Measurements from ENCODE around the gene FAM169A.

The FAM169A gene

DNA sequence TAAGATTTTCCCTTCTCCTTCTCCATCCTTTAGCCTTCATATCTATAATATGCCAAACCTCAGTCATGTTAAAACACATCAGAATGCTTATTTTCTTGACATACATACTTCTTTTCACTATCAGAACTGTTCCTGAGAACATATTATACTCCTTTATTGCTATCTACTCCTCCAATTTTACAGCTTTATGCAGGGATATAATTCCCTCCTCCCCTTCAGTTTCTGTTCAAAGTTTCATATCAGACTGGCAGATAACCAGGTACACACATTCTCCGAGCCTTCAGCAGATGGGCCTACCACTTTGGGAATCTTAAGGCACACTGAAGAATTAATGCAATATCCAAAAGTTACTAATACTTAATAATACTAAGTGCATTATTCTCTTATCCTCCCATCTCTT, 29.1 kb downstream of the FAM169A start:
- ATAC-seq, result no peak

DNA sequence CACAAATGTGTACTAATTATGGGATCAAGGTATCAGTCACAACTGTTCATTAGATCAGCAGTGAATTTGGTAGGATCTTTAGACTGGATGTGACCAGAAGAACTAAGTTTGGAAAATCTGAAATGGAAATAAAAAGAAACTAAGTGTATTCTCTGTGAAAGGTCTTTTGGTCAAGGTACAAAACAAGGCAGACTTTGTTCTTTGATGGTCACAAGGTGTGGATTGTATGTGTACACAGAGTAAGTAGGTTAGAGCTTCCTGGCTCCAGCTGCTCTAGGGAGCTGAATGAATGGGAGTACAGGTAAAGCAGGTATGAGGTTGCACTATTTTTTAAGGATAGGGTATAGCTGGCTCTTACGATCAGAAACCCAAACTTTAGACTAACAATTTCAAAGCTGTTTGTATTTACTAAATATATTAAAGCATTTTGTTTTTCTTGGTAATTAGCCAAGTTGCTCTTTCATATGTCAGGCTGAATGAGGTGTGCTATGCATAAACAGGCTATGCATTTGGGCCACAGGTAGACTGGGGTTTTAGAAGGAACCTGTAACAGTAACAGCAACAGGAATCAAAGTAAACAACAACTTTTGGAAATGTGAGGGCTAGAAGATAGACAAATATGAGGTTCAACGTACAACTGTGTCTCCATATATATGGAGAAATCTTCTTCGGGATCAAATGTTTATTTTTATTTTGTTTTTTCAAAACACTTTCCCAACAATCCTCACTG, 32.5 kb downstream of the FAM169A start:
- no peak for ATAC-seq
- no peak for TF ChIP-seq ZC3H10 (CRISPR knock-in tag; IDR thresholded peaks at IDR 0.05)

More for the DNA sequence above, 29.1 kb downstream of the FAM169A start:
- TF ChIP-seq TOX (CRISPR knock-in tag; IDR thresholded peaks at IDR 0.05; ENCODE audit: borderline replicate concordance), result no peak
- no peak for TF ChIP-seq ZNF70 (CRISPR knock-in tag; IDR thresholded peaks at IDR 0.05)
- no peak for TF ChIP-seq GLIS3 (CRISPR knock-in tag; IDR thresholded peaks at IDR 0.05)
- TF ChIP-seq, protein P1, sequence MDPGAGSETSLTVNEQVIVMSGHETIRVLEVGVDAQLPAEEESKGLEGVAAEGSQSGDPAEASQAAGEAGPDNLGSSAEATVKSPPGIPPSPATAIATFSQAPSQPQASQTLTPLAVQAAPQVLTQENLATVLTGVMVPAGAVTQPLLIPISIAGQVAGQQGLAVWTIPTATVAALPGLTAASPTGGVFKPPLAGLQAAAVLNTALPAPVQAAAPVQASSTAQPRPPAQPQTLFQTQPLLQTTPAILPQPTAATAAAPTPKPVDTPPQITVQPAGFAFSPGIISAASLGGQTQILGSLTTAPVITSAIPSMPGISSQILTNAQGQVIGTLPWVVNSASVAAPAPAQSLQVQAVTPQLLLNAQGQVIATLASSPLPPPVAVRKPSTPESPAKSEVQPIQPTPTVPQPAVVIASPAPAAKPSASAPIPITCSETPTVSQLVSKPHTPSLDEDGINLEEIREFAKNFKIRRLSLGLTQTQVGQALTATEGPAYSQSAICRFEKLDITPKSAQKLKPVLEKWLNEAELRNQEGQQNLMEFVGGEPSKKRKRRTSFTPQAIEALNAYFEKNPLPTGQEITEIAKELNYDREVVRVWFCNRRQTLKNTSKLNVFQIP (CRISPR knock-in tag; IDR thresholded peaks at IDR 0.05; ENCODE audit: borderline replicate concordance, low read depth), result no peak
- no peak for TF ChIP-seq ZC3H10 (CRISPR knock-in tag; IDR thresholded peaks at IDR 0.05)
- TF ChIP-seq, protein P2, sequence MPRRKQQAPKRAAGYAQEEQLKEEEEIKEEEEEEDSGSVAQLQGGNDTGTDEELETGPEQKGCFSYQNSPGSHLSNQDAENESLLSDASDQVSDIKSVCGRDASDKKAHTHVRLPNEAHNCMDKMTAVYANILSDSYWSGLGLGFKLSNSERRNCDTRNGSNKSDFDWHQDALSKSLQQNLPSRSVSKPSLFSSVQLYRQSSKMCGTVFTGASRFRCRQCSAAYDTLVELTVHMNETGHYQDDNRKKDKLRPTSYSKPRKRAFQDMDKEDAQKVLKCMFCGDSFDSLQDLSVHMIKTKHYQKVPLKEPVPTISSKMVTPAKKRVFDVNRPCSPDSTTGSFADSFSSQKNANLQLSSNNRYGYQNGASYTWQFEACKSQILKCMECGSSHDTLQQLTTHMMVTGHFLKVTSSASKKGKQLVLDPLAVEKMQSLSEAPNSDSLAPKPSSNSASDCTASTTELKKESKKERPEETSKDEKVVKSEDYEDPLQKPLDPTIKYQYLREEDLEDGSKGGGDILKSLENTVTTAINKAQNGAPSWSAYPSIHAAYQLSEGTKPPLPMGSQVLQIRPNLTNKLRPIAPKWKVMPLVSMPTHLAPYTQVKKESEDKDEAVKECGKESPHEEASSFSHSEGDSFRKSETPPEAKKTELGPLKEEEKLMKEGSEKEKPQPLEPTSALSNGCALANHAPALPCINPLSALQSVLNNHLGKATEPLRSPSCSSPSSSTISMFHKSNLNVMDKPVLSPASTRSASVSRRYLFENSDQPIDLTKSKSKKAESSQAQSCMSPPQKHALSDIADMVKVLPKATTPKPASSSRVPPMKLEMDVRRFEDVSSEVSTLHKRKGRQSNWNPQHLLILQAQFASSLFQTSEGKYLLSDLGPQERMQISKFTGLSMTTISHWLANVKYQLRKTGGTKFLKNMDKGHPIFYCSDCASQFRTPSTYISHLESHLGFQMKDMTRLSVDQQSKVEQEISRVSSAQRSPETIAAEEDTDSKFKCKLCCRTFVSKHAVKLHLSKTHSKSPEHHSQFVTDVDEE (CRISPR knock-in tag; IDR thresholded peaks at IDR 0.05), result no peak
- TF ChIP-seq ZFP30 (CRISPR knock-in tag; IDR thresholded peaks at IDR 0.05), result no peak
- TF ChIP-seq CSDC2 (CRISPR knock-in tag; IDR thresholded peaks at IDR 0.05), result no peak
- TF ChIP-seq, protein P3, sequence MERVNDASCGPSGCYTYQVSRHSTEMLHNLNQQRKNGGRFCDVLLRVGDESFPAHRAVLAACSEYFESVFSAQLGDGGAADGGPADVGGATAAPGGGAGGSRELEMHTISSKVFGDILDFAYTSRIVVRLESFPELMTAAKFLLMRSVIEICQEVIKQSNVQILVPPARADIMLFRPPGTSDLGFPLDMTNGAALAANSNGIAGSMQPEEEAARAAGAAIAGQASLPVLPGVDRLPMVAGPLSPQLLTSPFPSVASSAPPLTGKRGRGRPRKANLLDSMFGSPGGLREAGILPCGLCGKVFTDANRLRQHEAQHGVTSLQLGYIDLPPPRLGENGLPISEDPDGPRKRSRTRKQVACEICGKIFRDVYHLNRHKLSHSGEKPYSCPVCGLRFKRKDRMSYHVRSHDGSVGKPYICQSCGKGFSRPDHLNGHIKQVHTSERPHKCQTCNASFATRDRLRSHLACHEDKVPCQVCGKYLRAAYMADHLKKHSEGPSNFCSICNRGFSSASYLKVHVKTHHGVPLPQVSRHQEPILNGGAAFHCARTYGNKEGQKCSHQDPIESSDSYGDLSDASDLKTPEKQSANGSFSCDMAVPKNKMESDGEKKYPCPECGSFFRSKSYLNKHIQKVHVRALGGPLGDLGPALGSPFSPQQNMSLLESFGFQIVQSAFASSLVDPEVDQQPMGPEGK (CRISPR knock-in tag; IDR thresholded peaks at IDR 0.05; ENCODE audit: borderline replicate concordance), result no peak
- no peak for TF ChIP-seq ZNF8 (CRISPR knock-in tag; IDR thresholded peaks at IDR 0.05)
- TF ChIP-seq, protein P4, sequence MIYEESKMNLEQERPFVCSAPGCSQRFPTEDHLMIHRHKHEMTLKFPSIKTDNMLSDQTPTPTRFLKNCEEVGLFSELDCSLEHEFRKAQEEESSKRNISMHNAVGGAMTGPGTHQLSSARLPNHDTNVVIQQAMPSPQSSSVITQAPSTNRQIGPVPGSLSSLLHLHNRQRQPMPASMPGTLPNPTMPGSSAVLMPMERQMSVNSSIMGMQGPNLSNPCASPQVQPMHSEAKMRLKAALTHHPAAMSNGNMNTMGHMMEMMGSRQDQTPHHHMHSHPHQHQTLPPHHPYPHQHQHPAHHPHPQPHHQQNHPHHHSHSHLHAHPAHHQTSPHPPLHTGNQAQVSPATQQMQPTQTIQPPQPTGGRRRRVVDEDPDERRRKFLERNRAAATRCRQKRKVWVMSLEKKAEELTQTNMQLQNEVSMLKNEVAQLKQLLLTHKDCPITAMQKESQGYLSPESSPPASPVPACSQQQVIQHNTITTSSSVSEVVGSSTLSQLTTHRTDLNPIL (CRISPR knock-in tag; IDR thresholded peaks at IDR 0.05; ENCODE audit: low read depth), result no peak
- TF ChIP-seq TCF4 (CRISPR knock-in tag; IDR thresholded peaks at IDR 0.05; ENCODE audit: borderline replicate concordance), result no peak
- no peak for TF ChIP-seq BACH2 (CRISPR knock-in tag; IDR thresholded peaks at IDR 0.05; ENCODE audit: borderline replicate concordance)
- no peak for TF ChIP-seq OSR1 (CRISPR knock-in tag; IDR thresholded peaks at IDR 0.05)
- TF ChIP-seq ARNTL (CRISPR knock-in tag; IDR thresholded peaks at IDR 0.05; ENCODE audit: borderline replicate concordance, low read depth), result no peak
- no peak for TF ChIP-seq ESRRG (CRISPR knock-in tag; IDR thresholded peaks at IDR 0.05)

DNA sequence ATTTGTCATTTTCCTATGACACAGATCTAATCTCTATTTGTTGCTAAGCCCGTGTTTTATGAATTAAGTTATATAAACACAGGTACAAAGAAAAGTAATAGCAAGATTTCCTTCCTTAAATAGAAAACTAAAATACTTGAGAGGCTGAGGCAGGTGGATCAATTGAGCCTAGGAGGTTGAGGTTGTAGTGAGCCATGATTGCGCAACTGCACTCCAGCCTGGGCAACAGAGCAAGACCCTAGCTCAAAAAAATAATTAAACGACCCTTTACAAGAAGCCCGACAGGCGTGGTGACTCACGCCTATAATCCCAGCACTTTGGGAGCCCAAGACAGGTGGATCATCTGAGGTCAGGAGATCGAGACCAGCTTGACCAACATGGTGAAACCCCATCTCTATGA, 36.8 kb downstream of the FAM169A start:
- ATAC-seq, result no peak
- TF ChIP-seq ZNF70 (CRISPR knock-in tag; IDR thresholded peaks at IDR 0.05) (no peak), OSR1 (CRISPR knock-in tag; IDR thresholded peaks at IDR 0.05) (no peak), PPARA (CRISPR knock-in tag; IDR thresholded peaks at IDR 0.05; ENCODE audit: borderline replicate concordance) (no peak), TOX (CRISPR knock-in tag; IDR thresholded peaks at IDR 0.05; ENCODE audit: borderline replicate concordance) (no peak), ISL1 (CRISPR knock-in tag; IDR thresholded peaks at IDR 0.05) (no peak)
- TF ChIP-seq, protein P2 (CRISPR knock-in tag; IDR thresholded peaks at IDR 0.05), result no peak
- TF ChIP-seq, protein P5, sequence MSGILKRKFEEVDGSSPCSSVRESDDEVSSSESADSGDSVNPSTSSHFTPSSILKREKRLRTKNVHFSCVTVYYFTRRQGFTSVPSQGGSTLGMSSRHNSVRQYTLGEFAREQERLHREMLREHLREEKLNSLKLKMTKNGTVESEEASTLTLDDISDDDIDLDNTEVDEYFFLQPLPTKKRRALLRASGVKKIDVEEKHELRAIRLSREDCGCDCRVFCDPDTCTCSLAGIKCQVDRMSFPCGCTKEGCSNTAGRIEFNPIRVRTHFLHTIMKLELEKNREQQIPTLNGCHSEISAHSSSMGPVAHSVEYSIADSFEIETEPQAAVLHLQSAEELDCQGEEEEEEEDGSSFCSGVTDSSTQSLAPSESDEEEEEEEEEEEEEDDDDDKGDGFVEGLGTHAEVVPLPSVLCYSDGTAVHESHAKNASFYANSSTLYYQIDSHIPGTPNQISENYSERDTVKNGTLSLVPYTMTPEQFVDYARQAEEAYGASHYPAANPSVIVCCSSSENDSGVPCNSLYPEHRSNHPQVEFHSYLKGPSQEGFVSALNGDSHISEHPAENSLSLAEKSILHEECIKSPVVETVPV (CRISPR knock-in tag; IDR thresholded peaks at IDR 0.05), result no peak
- TF ChIP-seq, protein P4 (CRISPR knock-in tag; IDR thresholded peaks at IDR 0.05; ENCODE audit: low read depth), result no peak
- TF ChIP-seq, protein P3 (CRISPR knock-in tag; IDR thresholded peaks at IDR 0.05; ENCODE audit: borderline replicate concordance), result no peak

Data from SK-N-SH treated with all-trans-retinoic acid at 6 μM for 48 hours (cell line).